ENCODE data around the gene SLC9A9.

Gene SLC9A9

GRCh38 chr3:143367171-143367570, 481.1 kb downstream of the SLC9A9 start:
- H3K36me3 ChIP-seq (ENCODE audit: control insufficient read depth, insufficient read depth, low read length), result no peaks in the 10 kb centered on the region
- no peak overlapping the region for H3K9ac ChIP-seq (ENCODE audit: low read length)
- no peak overlapping the region for H3K4me3 ChIP-seq (ENCODE audit: low read length)
- no peaks in the 10 kb centered on the region for H3K27me3 ChIP-seq (ENCODE audit: control insufficient read depth, insufficient read depth, low read length)
- H3K4me1 ChIP-seq (ENCODE audit: control insufficient read depth, insufficient read depth, low read length), result peaks cover 8% of the 10 kb centered on the region
- H3K9me3 ChIP-seq (ENCODE audit: control insufficient read depth, low read length), result no peaks in the 10 kb centered on the region

GRCh38 chr3:143366672-143367071, 481.6 kb downstream of the SLC9A9 start:
- Histone ChIP-seq H3K9me3 (ENCODE audit: control insufficient read depth, low read length) (no peaks in the 10 kb centered on the region), H3K4me1 (ENCODE audit: control insufficient read depth, insufficient read depth, low read length) (peaks cover 8% of the 10 kb centered on the region), H3K9ac (ENCODE audit: low read length) (no peak overlapping the region), H3K36me3 (ENCODE audit: control insufficient read depth, insufficient read depth, low read length) (no peaks in the 10 kb centered on the region), H3K4me3 (ENCODE audit: low read length) (no peak overlapping the region), H3K27me3 (ENCODE audit: control insufficient read depth, insufficient read depth, low read length) (no peaks in the 10 kb centered on the region)

GRCh38 chr3:143363949-143364348, 484.3 kb downstream of the SLC9A9 start:
- Histone ChIP-seq H3K27me3 (ENCODE audit: control insufficient read depth, insufficient read depth, low read length) (no peaks in the 10 kb centered on the region), H3K4me1 (ENCODE audit: control insufficient read depth, insufficient read depth, low read length) (peaks cover 17% of the 10 kb centered on the region), H3K9ac (ENCODE audit: low read length) (no peak overlapping the region), H3K36me3 (ENCODE audit: control insufficient read depth, insufficient read depth, low read length) (no peaks in the 10 kb centered on the region), H3K4me3 (ENCODE audit: low read length) (no peak overlapping the region), H3K9me3 (ENCODE audit: control insufficient read depth, low read length) (no peaks in the 10 kb centered on the region)

- Histone ChIP-seq H3K4me1 (ENCODE audit: control insufficient read depth, insufficient read depth, low read length) (peaks cover 20% of the 10 kb centered on the region), H3K36me3 (ENCODE audit: control insufficient read depth, insufficient read depth, low read length) (no peaks in the 10 kb centered on the region), H3K9ac (ENCODE audit: low read length) (no peak overlapping the region), H3K4me3 (ENCODE audit: low read length) (no peak overlapping the region), H3K9me3 (ENCODE audit: control insufficient read depth, low read length) (no peaks in the 10 kb centered on the region), H3K27me3 (ENCODE audit: control insufficient read depth, insufficient read depth, low read length) (no peaks in the 10 kb centered on the region)
Measured at GRCh38 chr3:143363276-143363675, 485.0 kb downstream of the SLC9A9 start.

GRCh38 chr3:143362115-143362991, 485.9 kb downstream of the SLC9A9 start:
- no peaks in the 10 kb centered on the region for H3K9me3 ChIP-seq (ENCODE audit: control insufficient read depth, low read length)
- no peak overlapping the region for H3K4me3 ChIP-seq (ENCODE audit: low read length)
- H3K36me3 ChIP-seq (ENCODE audit: control insufficient read depth, insufficient read depth, low read length), result no peaks in the 10 kb centered on the region
- H3K9ac ChIP-seq (ENCODE audit: low read length), result no peak overlapping the region
- peaks cover 29% of the 10 kb centered on the region for H3K4me1 ChIP-seq (ENCODE audit: control insufficient read depth, insufficient read depth, low read length)
- H3K27me3 ChIP-seq (ENCODE audit: control insufficient read depth, insufficient read depth, low read length), result no peaks in the 10 kb centered on the region

GRCh38 chr3:143361589-143361988, 486.7 kb downstream of the SLC9A9 start:
- peaks cover 29% of the 10 kb centered on the region for H3K4me1 ChIP-seq (ENCODE audit: control insufficient read depth, insufficient read depth, low read length)
- H3K9me3 ChIP-seq (ENCODE audit: control insufficient read depth, low read length), result no peaks in the 10 kb centered on the region
- no peak overlapping the region for H3K4me3 ChIP-seq (ENCODE audit: low read length)
- no peaks in the 10 kb centered on the region for H3K27me3 ChIP-seq (ENCODE audit: control insufficient read depth, insufficient read depth, low read length)
- H3K9ac ChIP-seq (ENCODE audit: low read length), result no peak overlapping the region
- no peaks in the 10 kb centered on the region for H3K36me3 ChIP-seq (ENCODE audit: control insufficient read depth, insufficient read depth, low read length)

GRCh38 chr3:143360244-143360643, 488.0 kb downstream of the SLC9A9 start:
- H3K4me1 ChIP-seq (ENCODE audit: control insufficient read depth, insufficient read depth, low read length), result peaks cover 29% of the 10 kb centered on the region
- H3K9ac ChIP-seq (ENCODE audit: low read length), result no peak overlapping the region
- no peaks in the 10 kb centered on the region for H3K9me3 ChIP-seq (ENCODE audit: control insufficient read depth, low read length)
- H3K36me3 ChIP-seq (ENCODE audit: control insufficient read depth, insufficient read depth, low read length), result no peaks in the 10 kb centered on the region
- no peak overlapping the region for H3K4me3 ChIP-seq (ENCODE audit: low read length)
- no peaks in the 10 kb centered on the region for H3K27me3 ChIP-seq (ENCODE audit: control insufficient read depth, insufficient read depth, low read length)

- Histone ChIP-seq H3K27me3 (ENCODE audit: control insufficient read depth, insufficient read depth, low read length) (no peaks in the 10 kb centered on the region), H3K4me3 (ENCODE audit: low read length) (no peak overlapping the region), H3K36me3 (ENCODE audit: control insufficient read depth, insufficient read depth, low read length) (no peaks in the 10 kb centered on the region)
Measured at GRCh38 chr3:143358793-143359491, 489.3 kb downstream of the SLC9A9 start.

GRCh38 chr3:143358155-143358792, 490.0 kb downstream of the SLC9A9 start:
- Histone ChIP-seq H3K4me1 (ENCODE audit: control insufficient read depth, insufficient read depth, low read length) (peaks cover 32% of the 10 kb centered on the region), H3K9ac (ENCODE audit: low read length) (no peak overlapping the region), H3K9me3 (ENCODE audit: control insufficient read depth, low read length) (no peaks in the 10 kb centered on the region), H3K27me3 (ENCODE audit: control insufficient read depth, insufficient read depth, low read length) (no peaks in the 10 kb centered on the region), H3K36me3 (ENCODE audit: control insufficient read depth, insufficient read depth, low read length) (no peaks in the 10 kb centered on the region), H3K4me3 (ENCODE audit: low read length) (no peak overlapping the region)

More at GRCh38 chr3:143358793-143359491, 489.3 kb downstream of the SLC9A9 start:
- H3K9me3 ChIP-seq (ENCODE audit: control insufficient read depth, low read length), result no peaks in the 10 kb centered on the region
- H3K4me1 ChIP-seq (ENCODE audit: control insufficient read depth, insufficient read depth, low read length), result peaks cover 29% of the 10 kb centered on the region
- no peak overlapping the region for H3K9ac ChIP-seq (ENCODE audit: low read length)

- Histone ChIP-seq H3K36me3 (ENCODE audit: control insufficient read depth, insufficient read depth, low read length) (no peaks in the 10 kb centered on the region), H3K4me3 (ENCODE audit: low read length) (no peak overlapping the region), H3K27me3 (ENCODE audit: control insufficient read depth, insufficient read depth, low read length) (no peaks in the 10 kb centered on the region), H3K9me3 (ENCODE audit: control insufficient read depth, low read length) (no peaks in the 10 kb centered on the region), H3K9ac (ENCODE audit: low read length) (no peak overlapping the region), H3K4me1 (ENCODE audit: control insufficient read depth, insufficient read depth, low read length) (peaks cover 33% of the 10 kb centered on the region)
Measured at GRCh38 chr3:143357700-143358099, 490.6 kb downstream of the SLC9A9 start.

GRCh38 chr3:143356839-143357238, 491.4 kb downstream of the SLC9A9 start:
- no peak overlapping the region for H3K9ac ChIP-seq (ENCODE audit: low read length)
- H3K9me3 ChIP-seq (ENCODE audit: control insufficient read depth, low read length), result no peaks in the 10 kb centered on the region
- H3K27me3 ChIP-seq (ENCODE audit: control insufficient read depth, insufficient read depth, low read length), result no peaks in the 10 kb centered on the region
- peaks cover 30% of the 10 kb centered on the region for H3K4me1 ChIP-seq (ENCODE audit: control insufficient read depth, insufficient read depth, low read length)
- H3K36me3 ChIP-seq (ENCODE audit: control insufficient read depth, insufficient read depth, low read length), result no peaks in the 10 kb centered on the region
- no peak overlapping the region for H3K4me3 ChIP-seq (ENCODE audit: low read length)

- Histone ChIP-seq H3K4me1 (ENCODE audit: control insufficient read depth, insufficient read depth, low read length) (peaks cover 24% of the 10 kb centered on the region), H3K4me3 (ENCODE audit: low read length) (no peak overlapping the region), H3K36me3 (ENCODE audit: control insufficient read depth, insufficient read depth, low read length) (no peaks in the 10 kb centered on the region), H3K27me3 (ENCODE audit: control insufficient read depth, insufficient read depth, low read length) (no peaks in the 10 kb centered on the region), H3K9ac (ENCODE audit: low read length) (no peak overlapping the region), H3K9me3 (ENCODE audit: control insufficient read depth, low read length) (no peaks in the 10 kb centered on the region)
Measured at GRCh38 chr3:143354342-143354741, 493.9 kb downstream of the SLC9A9 start.
